Dendritic cell treated with granulocyte-macrophage colony-stimulating factor and Interleukin-4, amounts not matched to agents 40 ng/mL and 50 ng/mL, for 4 days (primary cell): ENCODE results near the gene NAGK.
"Not testable (repeated sequence)": the region's sequence is repeated elsewhere in the genome, so short reads cannot be mapped to it uniquely, and the experiment has no call there.

Experiments used
- H3K27ac Mint-ChIP-seq: one replicate; pipeline ENCODE4 v1.8.0; 2022; ENCODE audit warnings: mild to moderate bottlenecking, mixed read lengths
- H3K27me3 Mint-ChIP-seq: one replicate; pipeline ENCODE4 v1.8.0; 2022; ENCODE audit warnings: mild to moderate bottlenecking, mixed read lengths
- H3K36me3 Mint-ChIP-seq: one replicate; pipeline ENCODE4 v1.8.0; 2022; ENCODE audit warnings: low read depth, mixed read lengths
- H3K4me1 Mint-ChIP-seq: one replicate; pipeline ENCODE4 v1.8.0; 2022; ENCODE audit warnings: low read depth, mixed read lengths
- H3K4me3 Mint-ChIP-seq: one replicate; pipeline ENCODE4 v1.8.0; 2022; ENCODE audit warnings: mild to moderate bottlenecking, moderate library complexity, mixed read lengths
- H3K9me3 Mint-ChIP-seq: one replicate; pipeline ENCODE4 v1.8.0; 2022; ENCODE audit warnings: mixed read lengths
- intact Hi-C: fragments of 100-400 bp; cut with micrococcal nuclease; formaldehyde crosslinking; loops from one replicate; pipeline ENCODE4 v1.15.0; 2022

Gene NAGK

DNA sequence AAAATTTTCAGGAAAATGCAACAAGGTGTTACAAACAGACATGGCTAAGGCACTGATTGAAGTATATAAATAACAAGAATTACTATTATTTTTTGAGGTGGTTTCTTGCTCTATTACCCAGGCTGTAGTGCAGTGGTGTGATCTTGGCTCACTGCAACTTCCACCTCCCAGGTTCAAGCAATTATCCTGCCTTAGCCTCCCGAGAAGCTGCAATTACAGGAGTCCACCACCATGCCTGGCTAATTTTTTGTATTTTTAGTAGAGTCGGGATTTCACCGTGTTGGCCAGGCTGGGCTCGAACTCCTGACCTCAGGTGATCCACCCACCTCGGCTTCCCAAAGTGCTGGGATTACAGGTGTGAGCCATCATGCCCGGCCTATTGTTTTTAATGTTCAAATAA lies 38.0 kb downstream of the NAGK start:
- H3K27ac Mint-ChIP-seq, intact Hi-C loops, H3K4me3 Mint-ChIP-seq, H3K27me3 Mint-ChIP-seq, H3K4me1 Mint-ChIP-seq: not testable (repeated sequence)
- Mint-ChIP-seq H3K9me3 (peaks cover 14% of the 10 kb centered on the region), H3K36me3 (peaks cover 25% of the 10 kb centered on the region)

DNA sequence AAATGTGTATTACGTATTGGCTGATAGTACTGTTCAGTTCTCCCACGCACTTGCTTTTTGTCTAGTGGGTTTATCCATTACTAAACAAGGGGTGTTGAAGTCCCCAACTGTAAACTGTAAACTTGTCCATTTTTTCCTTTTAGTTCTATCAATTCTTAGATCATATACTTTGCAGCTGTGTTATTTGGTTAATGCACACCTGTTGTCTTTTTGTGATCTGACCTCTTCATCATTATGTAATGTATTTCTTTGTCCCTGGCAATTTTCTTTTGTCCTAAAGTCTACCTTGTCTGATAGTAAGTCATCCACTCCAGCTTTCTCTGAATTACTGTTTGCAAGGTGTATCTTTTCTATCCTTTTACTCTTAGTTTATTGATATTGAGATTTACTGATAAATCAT lies 39.6 kb downstream of the NAGK start:
- H3K4me1 Mint-ChIP-seq = no peaks in the 10 kb centered on the region
- intact Hi-C loops = no loop called here
- no peaks in the 10 kb centered on the region for H3K27me3 Mint-ChIP-seq
- H3K27ac Mint-ChIP-seq = no peak overlapping the region
- H3K36me3 Mint-ChIP-seq = peaks cover 41% of the 10 kb centered on the region
- peaks cover 14% of the 10 kb centered on the region for H3K9me3 Mint-ChIP-seq
- no peak overlapping the region for H3K4me3 Mint-ChIP-seq

DNA sequence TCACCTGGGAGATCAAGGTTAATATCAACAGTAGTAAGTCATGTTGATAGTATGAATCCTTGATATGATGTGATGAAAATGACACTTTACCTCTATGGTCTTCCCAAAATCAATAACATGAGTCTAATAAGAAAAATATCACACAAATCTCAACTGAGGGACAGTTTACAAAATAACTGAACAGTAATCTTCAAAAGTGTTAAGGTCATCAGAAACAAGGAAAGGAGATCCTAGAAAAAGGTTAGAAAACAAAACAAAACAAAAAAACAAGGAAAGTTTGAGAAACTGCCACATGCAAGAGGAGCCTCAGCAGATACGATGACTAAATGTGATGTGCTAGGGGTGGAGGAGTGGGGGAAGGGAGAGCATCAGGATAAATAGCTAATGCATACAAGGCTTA lies 45.4 kb downstream of the NAGK start:
- H3K27ac Mint-ChIP-seq = no peak overlapping the region
- no peaks in the 10 kb centered on the region for H3K27me3 Mint-ChIP-seq
- no peaks in the 10 kb centered on the region for H3K4me1 Mint-ChIP-seq
- peaks cover 69% of the 10 kb centered on the region for H3K36me3 Mint-ChIP-seq
- H3K9me3 Mint-ChIP-seq = no peaks in the 10 kb centered on the region
- H3K4me3 Mint-ChIP-seq = no peak overlapping the region
- intact Hi-C loops = no loop called here

DNA sequence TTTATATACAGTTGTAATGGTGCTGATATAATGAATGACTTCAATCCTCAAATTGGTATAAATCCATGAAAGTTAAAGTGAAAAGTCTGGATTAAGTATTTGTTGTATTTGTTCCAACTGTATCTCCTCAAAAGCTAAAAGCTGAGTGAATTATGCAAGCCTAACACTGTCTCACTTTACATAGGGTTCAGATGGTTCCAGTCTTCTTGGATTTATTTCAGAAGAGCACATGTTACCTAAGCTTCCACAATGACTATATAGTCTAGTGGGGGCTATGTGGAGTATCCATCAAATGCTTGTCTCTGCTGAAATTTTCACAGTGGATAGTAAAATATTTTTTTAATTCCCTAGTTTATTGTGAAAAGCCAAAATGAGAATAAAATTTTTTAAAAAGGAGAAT lies 48.6 kb downstream of the NAGK start:
- Mint-ChIP-seq H3K9me3 (no peaks in the 10 kb centered on the region), H3K27ac (no peak overlapping the region), H3K36me3 (peaks cover 75% of the 10 kb centered on the region), H3K4me1 (no peaks in the 10 kb centered on the region), H3K27me3 (no peaks in the 10 kb centered on the region), H3K4me3 (no peak overlapping the region)
- intact Hi-C loops = no loop called here

DNA sequence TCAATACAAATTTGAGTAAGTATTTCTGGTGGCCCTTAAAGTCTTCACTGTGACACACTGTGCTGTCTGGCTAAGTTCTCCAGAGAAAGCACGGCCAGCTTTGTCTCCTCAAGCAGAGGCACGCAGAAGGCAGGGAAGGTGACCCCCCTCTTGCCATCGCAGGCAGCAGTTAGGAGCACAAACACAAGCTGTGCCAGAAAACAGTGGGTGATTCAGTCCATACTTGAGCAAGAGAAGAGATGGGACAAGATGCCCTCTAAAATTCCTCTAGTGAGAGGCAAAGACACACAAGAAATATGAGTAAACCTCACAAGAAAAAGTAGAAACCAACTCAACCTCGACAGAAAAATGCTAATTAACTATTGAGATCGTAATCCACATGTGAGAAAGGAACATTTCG lies 51.7 kb downstream of the NAGK start:
- no peaks in the 10 kb centered on the region for H3K9me3 Mint-ChIP-seq
- intact Hi-C loops = no loop called here
- no peak overlapping the region for H3K4me3 Mint-ChIP-seq
- peaks cover 75% of the 10 kb centered on the region for H3K36me3 Mint-ChIP-seq
- H3K27me3 Mint-ChIP-seq = no peaks in the 10 kb centered on the region
- H3K4me1 Mint-ChIP-seq = no peaks in the 10 kb centered on the region
- no peak overlapping the region for H3K27ac Mint-ChIP-seq

DNA sequence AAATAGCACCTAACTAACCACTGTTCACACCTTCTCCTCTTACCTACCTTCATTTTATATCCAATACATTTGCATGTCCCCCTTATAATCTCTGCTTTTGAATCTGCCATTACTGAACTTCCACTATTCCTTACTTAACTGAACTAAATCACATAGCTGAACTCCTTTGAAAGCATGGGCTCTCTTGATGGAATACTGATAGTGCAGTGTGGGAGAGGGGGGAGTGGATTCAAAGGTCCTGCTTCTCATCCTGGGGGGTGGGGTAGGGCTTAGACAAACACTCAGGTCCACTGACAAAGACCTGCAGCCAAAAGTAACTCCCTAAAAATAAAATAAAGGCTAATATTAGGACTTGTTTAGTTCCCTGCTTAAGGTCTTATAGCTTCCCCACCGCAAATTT lies 53.0 kb downstream of the NAGK start:
- no peak overlapping the region for H3K27ac Mint-ChIP-seq
- no peaks in the 10 kb centered on the region for H3K4me1 Mint-ChIP-seq
- no peak overlapping the region for H3K4me3 Mint-ChIP-seq
- no peaks in the 10 kb centered on the region for H3K9me3 Mint-ChIP-seq
- intact Hi-C loops = no loop called here
- no peaks in the 10 kb centered on the region for H3K27me3 Mint-ChIP-seq
- peaks cover 69% of the 10 kb centered on the region for H3K36me3 Mint-ChIP-seq

DNA sequence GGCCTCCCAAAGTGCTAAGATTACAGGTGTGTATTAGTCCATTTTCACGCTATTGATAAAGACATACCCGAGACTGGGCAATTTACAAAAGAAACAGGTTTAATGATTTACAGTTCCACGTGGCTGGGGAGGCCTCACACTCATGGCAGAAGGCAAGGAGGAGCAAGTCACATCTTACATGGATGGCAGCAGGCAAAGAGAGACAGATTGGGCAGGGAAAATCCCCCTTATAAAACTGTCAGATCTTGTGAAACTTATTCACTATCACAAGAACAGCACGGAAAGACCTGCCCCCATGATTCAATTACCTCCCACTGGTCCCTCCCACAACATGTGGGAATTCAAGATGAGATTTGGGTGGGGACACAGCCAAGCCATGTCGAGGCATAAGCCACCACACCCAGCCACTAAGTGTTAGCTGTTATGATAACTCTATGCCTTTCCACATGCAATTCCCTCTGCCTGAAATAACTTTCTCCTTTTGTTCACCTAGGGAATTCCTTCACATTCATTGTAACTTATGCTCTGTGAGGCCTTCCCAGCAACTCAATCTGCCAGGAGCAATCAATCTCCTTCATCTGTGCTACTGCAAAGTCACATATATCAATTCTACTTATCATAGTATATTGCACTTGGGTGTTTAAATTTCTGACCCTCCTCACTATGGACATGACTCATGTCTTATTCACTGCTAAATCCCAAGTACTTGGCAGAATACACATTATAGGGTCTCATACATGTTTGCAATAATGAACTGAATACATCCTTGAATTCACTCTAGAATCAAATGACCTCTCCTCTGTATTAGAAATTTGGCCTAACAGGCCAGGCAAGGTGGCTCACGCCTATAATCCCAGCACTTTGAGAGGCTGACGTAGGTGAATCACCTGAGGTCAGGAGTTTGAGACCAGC lies 54.2 kb downstream of the NAGK start:
- Mint-ChIP-seq H3K4me3 (no peak overlapping the region), H3K36me3 (peaks cover 64% of the 10 kb centered on the region), H3K9me3 (no peaks in the 10 kb centered on the region), H3K27me3 (no peaks in the 10 kb centered on the region), H3K4me1 (no peaks in the 10 kb centered on the region), H3K27ac (no peak overlapping the region)
- intact Hi-C loops = no loop called here

DNA sequence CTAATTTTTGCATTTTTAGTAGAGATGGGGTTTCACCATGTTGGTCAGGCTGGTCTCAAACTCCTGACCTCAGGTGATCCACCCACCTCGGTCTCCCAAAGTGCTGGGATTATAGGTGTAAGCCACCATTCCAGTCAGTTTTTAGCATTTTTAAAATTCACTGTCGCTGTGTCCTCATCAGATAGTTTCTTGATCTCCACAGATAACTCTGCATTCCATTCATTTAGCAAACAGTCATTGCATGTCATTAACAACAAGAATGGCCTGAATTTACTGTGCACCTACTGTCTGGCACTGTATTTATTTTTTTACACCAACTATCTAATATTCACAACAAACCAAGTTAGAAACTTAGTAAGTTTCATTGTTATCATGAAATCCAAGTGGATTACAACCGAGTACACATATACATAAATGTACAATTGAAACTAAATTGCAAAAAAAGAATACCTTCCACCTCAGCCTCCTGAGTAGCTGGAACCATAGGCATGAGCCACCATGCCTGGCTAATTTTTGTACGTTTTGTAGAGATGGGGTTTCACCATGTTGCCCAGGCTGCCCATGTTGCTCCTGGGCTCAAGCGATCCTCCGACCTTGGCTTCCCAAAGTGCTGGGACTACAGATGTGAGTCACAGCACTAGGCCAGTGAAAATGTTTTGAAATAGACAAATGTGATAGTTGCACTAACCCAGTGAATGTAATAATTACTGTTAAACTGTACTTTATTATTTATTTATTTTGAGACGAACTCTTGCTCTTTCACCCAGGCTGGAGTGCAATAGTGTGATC lies 57.3 kb downstream of the NAGK start:
- H3K4me1 Mint-ChIP-seq = no peaks in the 10 kb centered on the region
- no peaks in the 10 kb centered on the region for H3K27me3 Mint-ChIP-seq
- H3K27ac Mint-ChIP-seq = no peak overlapping the region
- H3K9me3 Mint-ChIP-seq = no peaks in the 10 kb centered on the region
- no peak overlapping the region for H3K4me3 Mint-ChIP-seq
- H3K36me3 Mint-ChIP-seq = peaks cover 39% of the 10 kb centered on the region
- intact Hi-C loops = no loop called here

DNA sequence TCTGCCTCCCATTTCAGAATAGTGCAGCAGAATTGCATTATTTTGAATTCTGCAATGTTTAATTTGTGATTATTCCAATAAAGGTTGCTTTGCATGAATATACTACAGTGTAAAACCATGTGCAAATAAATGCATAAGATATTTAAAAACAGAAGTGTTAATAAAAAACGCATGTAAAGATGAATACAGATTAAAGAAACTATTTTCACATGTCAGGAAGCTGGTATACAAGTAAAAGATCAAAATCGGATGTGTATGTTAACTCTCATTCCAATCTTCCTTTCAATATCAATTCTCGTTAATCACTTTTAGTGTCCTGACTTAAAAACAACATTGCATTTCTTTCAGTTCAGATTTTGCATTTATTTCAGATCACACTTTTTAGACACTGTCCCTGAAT lies 58.5 kb downstream of the NAGK start:
- no peaks in the 10 kb centered on the region for H3K4me1 Mint-ChIP-seq
- peaks cover 29% of the 10 kb centered on the region for H3K36me3 Mint-ChIP-seq
- intact Hi-C loops = no loop called here
- H3K27me3 Mint-ChIP-seq = no peaks in the 10 kb centered on the region
- H3K9me3 Mint-ChIP-seq = no peaks in the 10 kb centered on the region
- H3K4me3 Mint-ChIP-seq = no peak overlapping the region
- no peak overlapping the region for H3K27ac Mint-ChIP-seq
